Upper lobe of left lung (tissue), 6 donors: ENCODE measurements around the gene MAD1L1. TPM values are rescaled to one million over a fixed set of nuclear protein-coding genes. Genes with fewer than 3 reads are reported as not detected.

Experiments
- ATAC-seq, 2 donors: fragments of 200-7000 bp; cut with Tn5 transposase; one replicate each; pipeline ENCODE4 v1.9.1; 2022; ENCODE audit warnings: mild to moderate bottlenecking in 2 of 2, moderate library complexity in 2 of 2; ENCODE audit not compliant: low FRiP score in 2 of 2
- DNase-seq, 2 donors: peaks; one replicate each; pipeline ENCODE4 v3.0.0-alpha.2; 2019 to 2020
- H3K27ac ChIP-seq, 4 donors: fragments of 200-600 bp; sonication (generic); one replicate each; pipeline ENCODE4 v1.5.1; 2016 to 2019
- H3K27me3 ChIP-seq, 4 donors: fragments of 200-600 bp; sonication (generic); one replicate each; pipeline ENCODE4 v1.5.1; 2017 to 2019
- H3K36me3 ChIP-seq, 4 donors: fragments of 200-600 bp; sonication (generic); one replicate each; pipeline ENCODE4 v1.5.1; 2016 to 2019
- H3K4me1 ChIP-seq, 4 donors: fragments of 200-600 bp; sonication (generic); one replicate each; pipeline ENCODE4 v1.5.1; 2018 to 2019
- H3K4me3 ChIP-seq, 4 donors: fragments of 200-600 bp; sonication (generic); one replicate each; pipeline ENCODE4 v1.5.1; 2017 to 2019; ENCODE audit warnings: mild to moderate bottlenecking in 2 of 4, moderate library complexity in 1 of 4
- H3K9me3 ChIP-seq, 4 donors: fragments of 200-600 bp; sonication (generic); one replicate each; pipeline ENCODE4 v1.5.1; 2018 to 2019
- EP300 ChIP-seq, 4 donors: sonication (generic); formaldehyde crosslinking; IDR thresholded peaks; one replicate each; pipeline ENCODE4 v1.5.1; 2017; ENCODE audit warnings: antibody characterized with exemption in 4 of 4, control low read depth in 2 of 4
- POLR2A ChIP-seq, 4 donors: fragments of 450-650 bp; IDR thresholded peaks; one replicate each; pipeline ENCODE4 v1.5.1; 2016 to 2017; ENCODE audit warnings: antibody characterized with exemption in 4 of 4, mild to moderate bottlenecking in 2 of 4
- POLR2AphosphoS5 ChIP-seq, 2 donors: sonication (generic); formaldehyde crosslinking; IDR thresholded peaks; one replicate each; pipeline ENCODE4 v1.5.1; 2017; ENCODE audit warnings: antibody characterized with exemption in 2 of 2
- WGBS, 2 donors: methylation state at CpG; one replicate each; pipeline ENCODE4 v1.1.5; 2017 to 2018; 5-methylcytosine and 5-hydroxymethylcytosine counted together
- total RNA-seq, 6 donors: library from RNA; depleted of rRNA in 4 of 6; stranded (reverse); fragments of >200 nt in 4 of 6; gene quantifications; one replicate each; pipeline versions ENCODE4 v1.1.0 to v1.2.1, GENCODE V29; 2016 to 2021
- TF ChIP-seq, protein P1 (sequence below), 6 experiments: fragments of 450-650 bp in 4 of 6; fragments of 200-600 bp in 2 of 6; sonication (generic) in 2 of 6; IDR thresholded peaks; one replicate each; pipeline ENCODE4 v1.5.1; 2016 to 2019; ENCODE audit warnings: antibody characterized with exemption in 6 of 6
- donor health status: DM: no; HTN: no; CAD: no; lungs with moderate emphysema.
- donor health status: DM: no; HTN: yes; CAD: no; lungs with severe emphysema.

Gene MAD1L1
- total RNA-seq, 6 donors from 2014 or later: 40.6 to 364 (median 65.6) TPM

DNA sequence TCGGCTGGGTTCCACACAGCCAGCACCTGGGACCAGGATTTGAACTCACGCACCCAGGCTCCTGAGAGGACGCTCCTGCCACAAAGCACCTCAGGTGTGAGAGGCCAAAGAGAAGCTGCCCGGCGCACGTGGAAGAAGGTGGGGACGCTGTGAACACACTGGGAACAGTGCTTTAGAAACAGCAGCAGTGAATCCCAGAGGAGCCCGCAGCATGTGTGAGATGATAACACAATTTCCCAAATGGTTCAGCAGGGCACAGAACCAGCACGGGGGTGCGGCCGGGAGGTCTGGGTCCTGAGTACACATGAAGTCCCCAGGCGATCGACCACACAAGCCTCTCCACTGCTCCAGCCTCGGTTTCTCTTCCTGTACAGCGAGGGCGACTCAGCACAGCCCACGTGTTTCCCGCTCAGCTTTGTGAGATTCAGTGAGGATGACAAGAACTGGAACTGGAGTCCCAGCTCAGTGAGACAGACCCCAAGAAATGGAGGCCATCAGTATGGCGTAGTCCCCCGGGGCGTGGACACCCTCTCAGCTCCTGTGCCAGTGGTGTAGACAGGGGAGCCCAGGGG lies 188.3 kb downstream of the MAD1L1 start:
- Histone ChIP-seq H3K9me3 (no peaks in the 10 kb centered on the region), H3K27ac (no peak overlapping the region), H3K27me3 (no peaks in the 10 kb centered on the region), H3K4me1 (no peaks in the 10 kb centered on the region), H3K4me3 (no peak overlapping the region), H3K36me3 (peaks cover 0 to 4% (median 1%) of the 10 kb centered on the region in 4 donors)
- ATAC-seq (no peak), DNase-seq (no peak)
- 93 to 98% methylated on average over 17 to 21 of the region's 21 CpGs for WGBS, 2 donors
- TF ChIP-seq, protein P1, sequence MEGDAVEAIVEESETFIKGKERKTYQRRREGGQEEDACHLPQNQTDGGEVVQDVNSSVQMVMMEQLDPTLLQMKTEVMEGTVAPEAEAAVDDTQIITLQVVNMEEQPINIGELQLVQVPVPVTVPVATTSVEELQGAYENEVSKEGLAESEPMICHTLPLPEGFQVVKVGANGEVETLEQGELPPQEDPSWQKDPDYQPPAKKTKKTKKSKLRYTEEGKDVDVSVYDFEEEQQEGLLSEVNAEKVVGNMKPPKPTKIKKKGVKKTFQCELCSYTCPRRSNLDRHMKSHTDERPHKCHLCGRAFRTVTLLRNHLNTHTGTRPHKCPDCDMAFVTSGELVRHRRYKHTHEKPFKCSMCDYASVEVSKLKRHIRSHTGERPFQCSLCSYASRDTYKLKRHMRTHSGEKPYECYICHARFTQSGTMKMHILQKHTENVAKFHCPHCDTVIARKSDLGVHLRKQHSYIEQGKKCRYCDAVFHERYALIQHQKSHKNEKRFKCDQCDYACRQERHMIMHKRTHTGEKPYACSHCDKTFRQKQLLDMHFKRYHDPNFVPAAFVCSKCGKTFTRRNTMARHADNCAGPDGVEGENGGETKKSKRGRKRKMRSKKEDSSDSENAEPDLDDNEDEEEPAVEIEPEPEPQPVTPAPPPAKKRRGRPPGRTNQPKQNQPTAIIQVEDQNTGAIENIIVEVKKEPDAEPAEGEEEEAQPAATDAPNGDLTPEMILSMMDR (IDR thresholded peaks at IDR 0.05): no peak
- TF ChIP-seq POLR2AphosphoS5 (IDR thresholded peaks at IDR 0.05): no peak
- TF ChIP-seq EP300 (IDR thresholded peaks at IDR 0.05): no peak
- no peak for TF ChIP-seq POLR2A (IDR thresholded peaks at IDR 0.05)

DNA sequence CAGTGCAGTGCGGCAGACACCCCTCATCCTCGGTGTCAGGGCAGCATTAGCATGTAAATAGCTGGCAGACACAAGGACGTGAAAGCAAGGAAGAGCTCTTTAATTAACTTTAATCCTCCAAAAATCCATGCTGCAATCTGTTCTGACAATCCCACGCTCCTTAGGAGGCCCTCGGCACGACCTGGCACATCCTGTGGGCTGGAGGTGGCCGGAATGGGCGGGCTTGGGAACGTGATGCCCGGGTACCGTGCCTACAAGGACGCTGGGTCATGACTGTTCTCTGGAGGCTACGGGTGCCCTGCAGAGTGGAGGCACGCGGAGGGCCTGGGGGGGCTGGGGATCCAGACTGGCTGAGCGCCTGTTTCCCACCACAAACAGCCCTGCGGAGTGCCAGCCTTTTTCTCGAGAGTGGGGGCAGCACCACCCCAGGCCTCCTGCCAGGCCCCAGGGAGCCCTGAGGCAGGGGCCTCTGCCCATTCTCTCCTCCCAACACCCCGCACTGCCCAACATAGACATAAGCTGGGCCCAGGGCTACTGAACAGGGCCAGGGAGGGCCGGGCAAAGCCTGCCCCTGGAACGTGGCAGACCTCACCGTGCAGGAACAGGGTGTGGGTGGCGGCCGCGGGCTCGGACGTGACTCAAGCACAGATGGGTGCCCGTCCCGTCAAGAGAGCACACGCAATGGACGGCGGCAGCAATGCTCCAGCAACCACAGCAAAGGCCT lies 189.3 kb downstream of the MAD1L1 start:
- DNase-seq: no peak
- H3K27me3 ChIP-seq: no peaks in the 10 kb centered on the region
- H3K4me3 ChIP-seq: no peak overlapping the region
- H3K36me3 ChIP-seq: peaks cover 0 to 4% (median 1%) of the 10 kb centered on the region in 4 donors
- H3K9me3 ChIP-seq: no peaks in the 10 kb centered on the region
- H3K27ac ChIP-seq: no peak overlapping the region
- WGBS, 2 donors: 95 to 98% methylated on average over 11 to 32 of the region's 32 CpGs
- H3K4me1 ChIP-seq: peaks cover 0 to 5% (median 0%) of the 10 kb centered on the region in 4 donors
- TF ChIP-seq, protein P1 (IDR thresholded peaks at IDR 0.05): no peak
- no peak for TF ChIP-seq EP300 (IDR thresholded peaks at IDR 0.05)
- TF ChIP-seq POLR2AphosphoS5 (IDR thresholded peaks at IDR 0.05): no peak
- no peak for TF ChIP-seq POLR2A (IDR thresholded peaks at IDR 0.05)
- ATAC-seq: no peak

DNA sequence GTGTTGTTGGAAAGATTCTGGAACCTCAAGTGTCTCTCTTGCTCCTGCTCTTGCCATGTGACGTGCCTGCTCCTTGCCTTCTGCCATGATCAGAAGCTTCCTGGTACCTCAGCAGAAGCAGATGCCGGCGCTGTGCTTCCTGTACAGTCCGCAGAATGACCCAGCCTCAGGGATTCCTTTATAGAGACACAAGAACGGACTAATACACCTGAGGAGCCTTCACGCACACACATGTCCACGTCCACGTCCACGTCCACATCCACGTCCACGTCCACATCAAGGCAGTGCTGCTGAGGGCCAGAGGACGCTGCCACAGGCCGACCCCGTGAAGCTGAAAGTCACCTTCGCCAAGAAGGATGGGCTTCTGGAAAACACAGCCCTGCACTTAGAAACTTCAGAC lies 190.1 kb downstream of the MAD1L1 start:
- DNase-seq: no peak
- 90 to 92% methylated on average over 11 to 15 of the region's 15 CpGs for WGBS, 2 donors
- H3K27ac ChIP-seq: no peak overlapping the region

DNA sequence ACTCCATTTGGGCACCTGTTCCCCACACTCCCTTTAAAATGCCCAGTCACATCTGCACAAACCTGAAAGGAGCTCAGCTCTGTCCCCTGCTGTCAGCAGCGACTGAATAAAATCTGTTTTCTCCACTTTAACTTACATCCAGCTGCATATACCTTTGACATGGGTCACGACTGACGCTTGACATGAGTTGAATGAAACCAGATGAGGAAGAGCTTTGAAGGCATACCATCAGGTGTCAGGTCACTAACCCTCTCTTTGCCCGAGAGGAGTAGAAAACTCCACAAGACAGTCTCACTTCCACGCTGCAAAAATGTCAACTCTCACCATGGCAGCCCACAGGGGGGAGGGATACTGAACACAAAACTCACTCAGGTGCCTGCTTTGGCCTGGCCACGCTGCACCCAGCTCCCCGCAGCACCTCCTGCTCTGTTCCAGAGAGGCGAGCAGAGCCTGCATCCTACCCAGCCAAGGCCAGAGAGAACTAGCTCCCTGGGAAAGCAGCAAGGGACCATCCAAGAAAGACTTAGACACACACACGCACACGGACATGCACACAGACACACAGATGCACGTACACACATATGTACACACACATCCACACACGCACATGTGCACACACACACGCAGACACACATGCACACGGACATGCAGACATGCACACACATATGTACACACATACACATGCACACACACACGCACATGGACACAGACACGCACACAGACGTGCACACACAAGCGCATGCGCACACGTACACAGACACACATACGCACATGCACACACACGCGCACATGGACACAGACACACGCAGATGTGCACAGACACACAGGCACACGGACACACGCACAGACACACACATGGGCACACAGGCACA lies 191.0 kb downstream of the MAD1L1 start:
- no peaks in the 10 kb centered on the region for H3K9me3 ChIP-seq
- DNase-seq: no peak
- no peak overlapping the region for H3K4me3 ChIP-seq
- TF ChIP-seq POLR2A (IDR thresholded peaks at IDR 0.05): no peak
- TF ChIP-seq EP300 (IDR thresholded peaks at IDR 0.05): no peak
- TF ChIP-seq POLR2AphosphoS5 (IDR thresholded peaks at IDR 0.05): no peak
- TF ChIP-seq, protein P1 (IDR thresholded peaks at IDR 0.05): no peak
- H3K4me1 ChIP-seq: peaks cover 0 to 11% (median 7%) of the 10 kb centered on the region in 4 donors
- no peak overlapping the region for H3K27ac ChIP-seq
- H3K36me3 ChIP-seq: peaks cover 0 to 4% (median 1%) of the 10 kb centered on the region in 4 donors
- 95 to 99% methylated on average over 25 to 26 of the region's 26 CpGs for WGBS, 2 donors
- no peaks in the 10 kb centered on the region for H3K27me3 ChIP-seq
- ATAC-seq: no peak

More for the DNA sequence above, 190.1 kb downstream of the MAD1L1 start:
- Histone ChIP-seq H3K4me3 (no peak overlapping the region), H3K27me3 (no peaks in the 10 kb centered on the region), H3K4me1 (peaks cover 0 to 10% (median 5%) of the 10 kb centered on the region in 4 donors), H3K36me3 (peaks cover 0 to 4% (median 1%) of the 10 kb centered on the region in 4 donors), H3K9me3 (no peaks in the 10 kb centered on the region)
- ATAC-seq: no peak
- TF ChIP-seq POLR2A (IDR thresholded peaks at IDR 0.05) (no peak), POLR2AphosphoS5 (IDR thresholded peaks at IDR 0.05) (no peak), EP300 (IDR thresholded peaks at IDR 0.05) (no peak)
- TF ChIP-seq, protein P1 (IDR thresholded peaks at IDR 0.05): no peak
